ENCODE data around the gene ZNF175. TPM values are rescaled to one million over a fixed set of nuclear protein-coding genes. Genes with fewer than 3 reads are reported as not detected.

Gene ZNF175
- total and polyA plus RNA-seq, 9 of the 15 experiments (the other 6 are each of a cell fraction or from before 2014, with no cell fraction given) = 3.7 to 37.9 (median 14.0) TPM

- Histone ChIP-seq H3K9me3 (replicated peaks; ENCODE audit: control insufficient read depth, insufficient read depth, low read depth, low read length) (peaks cover 35% of the 10 kb centered on the region), H3K9me1 (ENCODE audit: control insufficient read depth, insufficient read depth, low read length) (no peaks in the 10 kb centered on the region), H3K27ac (ENCODE audit: extremely low read depth, low read depth, low read length) (no peak overlapping the region), H4K20me1 (replicated peaks; ENCODE audit: control insufficient read depth, insufficient read depth, low read length) (no peaks in the 10 kb centered on the region), H3K79me2 (ENCODE audit: control insufficient read depth, insufficient read depth, low read length) (no peaks in the 10 kb centered on the region; the same call in 2 of the 3 replicates), H3K27me3 (ENCODE audit: control insufficient read depth in 2 of 2, insufficient read depth in 2 of 2, low read length in 2 of 2) (no peaks in the 10 kb centered on the region), H3K4me1 (replicated peaks in 1 of 2; ENCODE audit: control insufficient read depth in 2 of 2, insufficient read depth in 2 of 2, low read length in 2 of 2) (peaks cover 15 to 30% of the 10 kb centered on the region in 2 experiments), H3K4me3 (no peak overlapping the region), H3K9ac (ENCODE audit: insufficient read depth in 1 of 2, low read depth in 2 of 2, low read length in 2 of 2) (no peak overlapping the region), H3K4me2 (ENCODE audit: insufficient read depth, low read length) (no peak overlapping the region), H3K36me3 (ENCODE audit: control insufficient read depth, insufficient read depth, low read length) (peaks cover 42% of the 10 kb centered on the region), H2AFZ (ENCODE audit: low read depth, low read length) (no peak overlapping the region)
- ChIA-PET CTCF (ENCODE audit: low intra/inter-chr PET ratio) (no interaction called here), POLR2A (no interaction called here)
- no peak for ATAC-seq
- no peak for TF ChIP-seq PML (IDR thresholded peaks at IDR 0.05; ENCODE audit: low read length)
- TF ChIP-seq POLR2G (IDR thresholded peaks at IDR 0.05; ENCODE audit: low read depth, low read length) = 0 out of 2 replicates have a peak, but pooled peaks have one; percentile 19
- FAIRE-seq = no peak
- in situ Hi-C loops (cut with MboI) = no loop called here
- 97% methylated on average over 3 of the region's 3 CpGs for WGBS (ENCODE audit: insufficient coverage, low coverage, missing lambda C conversion rate)
- BruUV-seq (replicated peaks) = no TSS peak
- intact Hi-C loops (cut with micrococcal nuclease) = no loop called here
- no peak for DNase-seq (ENCODE audit: extremely low read depth in 1 of 4, low spot score in 3 of 4)
These were observed 19.4 kb downstream of the ZNF175 start for GRCh38 chr19:51590441-51590840.

- DNase-seq (ENCODE audit: extremely low read depth in 1 of 4, low spot score in 3 of 4) (no peak), ATAC-seq (no peak), FAIRE-seq (no peak)
- Histone ChIP-seq H3K4me1 (replicated peaks in 1 of 2; ENCODE audit: control insufficient read depth in 2 of 2, insufficient read depth in 2 of 2, low read length in 2 of 2) (peaks cover 23 to 32% of the 10 kb centered on the region in 2 experiments), H3K9me3 (replicated peaks; ENCODE audit: control insufficient read depth, insufficient read depth, low read depth, low read length) (peaks cover 15% of the 10 kb centered on the region), H3K9me1 (ENCODE audit: control insufficient read depth, insufficient read depth, low read length) (no peaks in the 10 kb centered on the region), H2AFZ (ENCODE audit: low read depth, low read length) (no peak overlapping the region), H3K36me3 (ENCODE audit: control insufficient read depth, insufficient read depth, low read length) (peaks cover 22% of the 10 kb centered on the region), H3K79me2 (ENCODE audit: control insufficient read depth, insufficient read depth, low read length) (no peaks in the 10 kb centered on the region; the same call in 2 of the 3 replicates), H3K27ac (ENCODE audit: extremely low read depth, low read depth, low read length) (no peak overlapping the region), H3K9ac (ENCODE audit: insufficient read depth in 1 of 2, low read depth in 2 of 2, low read length in 2 of 2) (no peak overlapping the region), H4K20me1 (replicated peaks; ENCODE audit: control insufficient read depth, insufficient read depth, low read length) (no peaks in the 10 kb centered on the region), H3K4me2 (ENCODE audit: insufficient read depth, low read length) (no peak overlapping the region), H3K4me3 (no peak overlapping the region), H3K27me3 (ENCODE audit: control insufficient read depth in 2 of 2, insufficient read depth in 2 of 2, low read length in 2 of 2) (no peaks in the 10 kb centered on the region)
- no TSS peak for BruUV-seq (replicated peaks)
- intact Hi-C loops (cut with micrococcal nuclease) = no loop called here
- ChIA-PET POLR2A (interaction anchor here (0.7 kb wide), 1 partner anchor 56 kb away, joined by 4 read pairs; no protein-coding TSS in a partner anchor), CTCF (ENCODE audit: low intra/inter-chr PET ratio) (no interaction called here)
- in situ Hi-C loops (cut with MboI) = no loop called here
- WGBS (ENCODE audit: insufficient coverage, low coverage, missing lambda C conversion rate) = 25% methylated on average over 1 of the region's 1 CpG
- TF ChIP-seq SP1 (CRISPR knock-in tag; IDR thresholded peaks at IDR 0.05) (peak; percentile 0; the same call in 1 of the 2 replicates), RERE (CRISPR knock-in tag; IDR thresholded peaks at IDR 0.05; ENCODE audit: borderline replicate concordance) (no peak), ZNF449 (CRISPR knock-in tag; IDR thresholded peaks at IDR 0.05) (no peak), ZBTB26 (CRISPR knock-in tag; IDR thresholded peaks at IDR 0.05) (peak; percentile 72; the same call in 1 of the 2 replicates)
These were observed 21.4 kb downstream of the ZNF175 start for GRCh38 chr19:51592521-51592920.

All from K562 (cell line).